ENCODE results near the gene HIC1. TPM values are rescaled to one million over a fixed set of nuclear protein-coding genes. Genes with fewer than 3 reads are reported as not detected.
A peak's percentile ranks its signal among the peaks of the same experiment; 100 is the strongest.

The HIC1 gene
- total and polyA plus RNA-seq, 9 of the 15 experiments (the other 6 are each of a cell fraction or from before 2014, with no cell fraction given) = 0.01 to 2.5 (median 0.18) TPM

DNA sequence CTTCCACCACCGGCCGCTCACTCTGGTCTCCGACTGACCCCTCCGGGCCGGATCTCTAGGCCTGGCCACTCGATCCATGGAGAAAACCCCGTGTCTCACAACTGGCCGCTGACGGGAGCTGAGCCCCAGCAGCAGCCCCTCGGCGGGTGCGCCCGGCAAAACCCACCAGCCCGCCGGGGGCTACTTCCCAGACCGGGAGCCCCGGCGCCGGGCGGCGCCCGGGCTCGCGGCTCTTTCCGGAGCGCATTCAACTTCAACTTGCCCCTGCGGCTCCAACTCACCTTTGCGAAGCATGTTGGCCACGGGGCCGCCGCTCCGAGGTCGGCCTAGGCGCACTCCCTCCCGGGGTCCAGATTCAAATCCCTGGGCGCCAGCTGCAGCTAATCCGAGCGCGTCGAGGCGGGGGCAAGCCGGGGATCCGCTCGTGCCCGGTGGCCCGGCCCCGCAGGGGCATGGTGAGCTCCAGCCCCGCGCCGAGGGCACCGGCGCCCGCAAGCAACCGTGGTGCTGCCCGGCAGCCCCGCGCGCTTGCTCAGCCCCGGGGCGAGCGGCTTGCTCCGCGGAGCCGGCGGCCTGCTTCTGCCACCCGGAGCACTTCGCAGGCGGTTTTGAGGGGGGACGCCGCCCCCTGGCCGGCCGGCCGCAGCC lies 30.2 kb upstream of the HIC1 start:
- Histone ChIP-seq H3K27ac (ENCODE audit: extremely low read depth, low read depth, low read length) (no peak overlapping the region), H2AFZ (ENCODE audit: low read depth, low read length) (peak overlapping the region; percentile 70; the same call in 1 of the 2 replicates), H3K9ac (ENCODE audit: insufficient read depth in 1 of 2, low read depth in 2 of 2, low read length in 2 of 2) (peak overlapping the region in 1 of 2 experiments; percentile 71; a peak in 1 of 4 replicates), H4K20me1 (replicated peaks; ENCODE audit: control insufficient read depth, insufficient read depth, low read length) (peaks cover under 1% of the 10 kb centered on the region; the same call in 1 of the 2 replicates), H3K4me2 (ENCODE audit: insufficient read depth, low read length) (no peak overlapping the region), H3K9me3 (replicated peaks; ENCODE audit: control insufficient read depth, insufficient read depth, low read depth, low read length) (no peaks in the 10 kb centered on the region), H3K4me3 (peak overlapping the region; percentile 38), H3K9me1 (ENCODE audit: control insufficient read depth, insufficient read depth, low read length) (no peaks in the 10 kb centered on the region), H3K36me3 (ENCODE audit: control insufficient read depth, insufficient read depth, low read length) (no peaks in the 10 kb centered on the region), H3K79me2 (ENCODE audit: control insufficient read depth, insufficient read depth, low read length) (no peaks in the 10 kb centered on the region), H3K4me1 (replicated peaks in 1 of 2; ENCODE audit: control insufficient read depth in 2 of 2, insufficient read depth in 2 of 2, low read length in 2 of 2) (peaks cover 6 to 39% of the 10 kb centered on the region in 2 experiments; a peak in 3 of 5 replicates), H3K27me3 (ENCODE audit: control insufficient read depth in 2 of 2, insufficient read depth in 2 of 2, low read length in 2 of 2) (peaks cover 3 to 40% of the 10 kb centered on the region in 2 experiments)
- no peak for FAIRE-seq
- DNase-seq (ENCODE audit: extremely low read depth in 1 of 4, low spot score in 3 of 4) = no peak
- in situ Hi-C loops (cut with MboI) = no loop called here
- WGBS (ENCODE audit: insufficient coverage, low coverage, missing lambda C conversion rate) = 0% methylated on average over 1 of the region's 73 CpGs
- POLR2A ChIA-PET = interaction anchor here (0.8 kb wide), 1 partner anchor 14 kb away, joined by 4 read pairs; no protein-coding TSS in a partner anchor
- no TSS peak for BruUV-seq (replicated peaks)
- ATAC-seq = no peak
- CTCF ChIA-PET (ENCODE audit: low intra/inter-chr PET ratio) = no interaction called here
- intact Hi-C loops (cut with micrococcal nuclease) = no loop called here
- TF ChIP-seq CBX3 (IDR thresholded peaks at IDR 0.05; ENCODE audit: borderline replicate concordance in 1 of 2, low read length in 2 of 2) = no peak
- TF ChIP-seq, protein P1, sequence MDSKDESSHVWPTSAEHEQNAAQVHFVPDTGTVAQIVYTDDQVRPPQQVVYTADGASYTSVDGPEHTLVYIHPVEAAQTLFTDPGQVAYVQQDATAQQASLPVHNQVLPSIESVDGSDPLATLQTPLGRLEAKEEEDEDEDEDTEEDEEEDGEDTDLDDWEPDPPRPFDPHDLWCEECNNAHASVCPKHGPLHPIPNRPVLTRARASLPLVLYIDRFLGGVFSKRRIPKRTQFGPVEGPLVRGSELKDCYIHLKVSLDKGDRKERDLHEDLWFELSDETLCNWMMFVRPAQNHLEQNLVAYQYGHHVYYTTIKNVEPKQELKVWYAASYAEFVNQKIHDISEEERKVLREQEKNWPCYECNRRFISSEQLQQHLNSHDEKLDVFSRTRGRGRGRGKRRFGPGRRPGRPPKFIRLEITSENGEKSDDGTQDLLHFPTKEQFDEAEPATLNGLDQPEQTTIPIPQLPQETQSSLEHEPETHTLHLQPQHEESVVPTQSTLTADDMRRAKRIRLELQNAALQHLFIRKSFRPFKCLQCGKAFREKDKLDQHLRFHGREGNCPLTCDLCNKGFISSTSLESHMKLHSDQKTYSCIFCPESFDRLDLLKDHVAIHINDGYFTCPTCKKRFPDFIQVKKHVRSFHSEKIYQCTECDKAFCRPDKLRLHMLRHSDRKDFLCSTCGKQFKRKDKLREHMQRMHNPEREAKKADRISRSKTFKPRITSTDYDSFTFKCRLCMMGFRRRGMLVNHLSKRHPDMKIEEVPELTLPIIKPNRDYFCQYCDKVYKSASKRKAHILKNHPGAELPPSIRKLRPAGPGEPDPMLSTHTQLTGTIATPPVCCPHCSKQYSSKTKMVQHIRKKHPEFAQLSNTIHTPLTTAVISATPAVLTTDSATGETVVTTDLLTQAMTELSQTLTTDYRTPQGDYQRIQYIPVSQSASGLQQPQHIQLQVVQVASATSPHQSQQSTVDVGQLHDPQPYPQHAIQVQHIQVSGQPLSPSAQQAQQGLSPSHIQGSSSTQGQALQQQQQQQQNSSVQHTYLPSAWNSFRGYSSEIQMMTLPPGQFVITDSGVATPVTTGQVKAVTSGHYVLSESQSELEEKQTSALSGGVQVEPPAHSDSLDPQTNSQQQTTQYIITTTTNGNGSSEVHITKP (IDR thresholded peaks at IDR 0.05; ENCODE audit: partially characterized antibody) = no peak
- TF ChIP-seq ZNF431 (CRISPR knock-in tag; IDR thresholded peaks at IDR 0.05) = no peak
- TF ChIP-seq BCOR (IDR thresholded peaks at IDR 0.05) = no peak
- no peak for TF ChIP-seq FOXA3 (CRISPR knock-in tag; conservative IDR thresholded peaks at IDR 0.05 in 1 of 2, IDR thresholded peaks at IDR 0.05 in 1 of 2)
- no peak for TF ChIP-seq GABPB1 (CRISPR knock-in tag; IDR thresholded peaks at IDR 0.05)
- TF ChIP-seq ZNF507 (tag; conservative IDR thresholded peaks at IDR 0.05) = no peak
- TF ChIP-seq, protein P2, sequence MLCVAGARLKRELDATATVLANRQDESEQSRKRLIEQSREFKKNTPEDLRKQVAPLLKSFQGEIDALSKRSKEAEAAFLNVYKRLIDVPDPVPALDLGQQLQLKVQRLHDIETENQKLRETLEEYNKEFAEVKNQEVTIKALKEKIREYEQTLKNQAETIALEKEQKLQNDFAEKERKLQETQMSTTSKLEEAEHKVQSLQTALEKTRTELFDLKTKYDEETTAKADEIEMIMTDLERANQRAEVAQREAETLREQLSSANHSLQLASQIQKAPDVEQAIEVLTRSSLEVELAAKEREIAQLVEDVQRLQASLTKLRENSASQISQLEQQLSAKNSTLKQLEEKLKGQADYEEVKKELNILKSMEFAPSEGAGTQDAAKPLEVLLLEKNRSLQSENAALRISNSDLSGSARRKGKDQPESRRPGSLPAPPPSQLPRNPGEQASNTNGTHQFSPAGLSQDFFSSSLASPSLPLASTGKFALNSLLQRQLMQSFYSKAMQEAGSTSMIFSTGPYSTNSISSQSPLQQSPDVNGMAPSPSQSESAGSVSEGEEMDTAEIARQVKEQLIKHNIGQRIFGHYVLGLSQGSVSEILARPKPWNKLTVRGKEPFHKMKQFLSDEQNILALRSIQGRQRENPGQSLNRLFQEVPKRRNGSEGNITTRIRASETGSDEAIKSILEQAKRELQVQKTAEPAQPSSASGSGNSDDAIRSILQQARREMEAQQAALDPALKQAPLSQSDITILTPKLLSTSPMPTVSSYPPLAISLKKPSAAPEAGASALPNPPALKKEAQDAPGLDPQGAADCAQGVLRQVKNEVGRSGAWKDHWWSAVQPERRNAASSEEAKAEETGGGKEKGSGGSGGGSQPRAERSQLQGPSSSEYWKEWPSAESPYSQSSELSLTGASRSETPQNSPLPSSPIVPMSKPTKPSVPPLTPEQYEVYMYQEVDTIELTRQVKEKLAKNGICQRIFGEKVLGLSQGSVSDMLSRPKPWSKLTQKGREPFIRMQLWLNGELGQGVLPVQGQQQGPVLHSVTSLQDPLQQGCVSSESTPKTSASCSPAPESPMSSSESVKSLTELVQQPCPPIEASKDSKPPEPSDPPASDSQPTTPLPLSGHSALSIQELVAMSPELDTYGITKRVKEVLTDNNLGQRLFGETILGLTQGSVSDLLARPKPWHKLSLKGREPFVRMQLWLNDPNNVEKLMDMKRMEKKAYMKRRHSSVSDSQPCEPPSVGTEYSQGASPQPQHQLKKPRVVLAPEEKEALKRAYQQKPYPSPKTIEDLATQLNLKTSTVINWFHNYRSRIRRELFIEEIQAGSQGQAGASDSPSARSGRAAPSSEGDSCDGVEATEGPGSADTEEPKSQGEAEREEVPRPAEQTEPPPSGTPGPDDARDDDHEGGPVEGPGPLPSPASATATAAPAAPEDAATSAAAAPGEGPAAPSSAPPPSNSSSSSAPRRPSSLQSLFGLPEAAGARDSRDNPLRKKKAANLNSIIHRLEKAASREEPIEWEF (CRISPR knock-in tag; IDR thresholded peaks at IDR 0.05) = no peak
- no peak for TF ChIP-seq SMAD1 (IDR thresholded peaks at IDR 0.05; ENCODE audit: low read depth, low read length, partially characterized antibody)
- no peak for TF ChIP-seq ELF1 (tag; IDR thresholded peaks at IDR 0.05)
- no peak for TF ChIP-seq SMARCA4 (IDR thresholded peaks at IDR 0.05)
- TF ChIP-seq, protein P3, sequence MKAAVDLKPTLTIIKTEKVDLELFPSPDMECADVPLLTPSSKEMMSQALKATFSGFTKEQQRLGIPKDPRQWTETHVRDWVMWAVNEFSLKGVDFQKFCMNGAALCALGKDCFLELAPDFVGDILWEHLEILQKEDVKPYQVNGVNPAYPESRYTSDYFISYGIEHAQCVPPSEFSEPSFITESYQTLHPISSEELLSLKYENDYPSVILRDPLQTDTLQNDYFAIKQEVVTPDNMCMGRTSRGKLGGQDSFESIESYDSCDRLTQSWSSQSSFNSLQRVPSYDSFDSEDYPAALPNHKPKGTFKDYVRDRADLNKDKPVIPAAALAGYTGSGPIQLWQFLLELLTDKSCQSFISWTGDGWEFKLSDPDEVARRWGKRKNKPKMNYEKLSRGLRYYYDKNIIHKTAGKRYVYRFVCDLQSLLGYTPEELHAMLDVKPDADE (conservative IDR thresholded peaks at IDR 0.05; ENCODE audit: control insufficient read depth, low read depth, low read length) = no peak

All from K562 (cell line).